GM12875 (cell line): Measurements from ENCODE around the gene ING3.

ENCODE experiments used
- H3K4me3 ChIP-seq: one replicate; pipeline ENCODE4 v1.5.1; 2011; ENCODE audit warnings: low read depth, low read length, control low read depth
- CTCF ChIP-seq: IDR thresholded peaks from 2 replicates; pipeline ENCODE4 v1.5.1; 2011; ENCODE audit warnings: low read depth, mild to moderate bottlenecking, control low read depth, inconsistent platforms, low read length, moderate library complexity, borderline replicate concordance; ENCODE audit not compliant: insufficient read depth

Gene ING3

GRCh38 chr7:120984406-120984805 lies 33.8 kb downstream of the ING3 start:
- H3K4me3 ChIP-seq, result no peak overlapping the region
- no peak for TF ChIP-seq CTCF

- no peak for TF ChIP-seq CTCF
- H3K4me3 ChIP-seq, result no peak overlapping the region
Observed at GRCh38 chr7:120985130-120985758, 34.7 kb downstream of the ING3 start.

GRCh38 chr7:120985839-120986238 lies 35.3 kb downstream of the ING3 start:
- TF ChIP-seq CTCF, result no peak
- H3K4me3 ChIP-seq, result no peak overlapping the region

GRCh38 chr7:120986650-120987049 lies 36.1 kb downstream of the ING3 start:
- H3K4me3 ChIP-seq, result no peak overlapping the region
- no peak for TF ChIP-seq CTCF

- no peak for TF ChIP-seq CTCF
- H3K4me3 ChIP-seq, result no peak overlapping the region
Observed at GRCh38 chr7:120987280-120987679, 36.7 kb downstream of the ING3 start.

GRCh38 chr7:120987683-120988590 lies 37.4 kb downstream of the ING3 start:
- TF ChIP-seq CTCF, result peak; percentile 93
- no peak overlapping the region for H3K4me3 ChIP-seq
